Thymus (tissue), 11 donors: Measurements from ENCODE around the gene LRRC75B. TPM values are rescaled to one million over a fixed set of nuclear protein-coding genes. Genes with fewer than 3 reads are reported as not detected.

Source experiments
- DNase-seq, 9 donors: peaks; one replicate each; pipeline ENCODE4 v3.0.0-alpha.2; 2013; ENCODE audit warnings: low spot score in 9 of 9, low read depth in 6 of 9, missing footprints in 1 of 9
- H3K27ac ChIP-seq, 2 donors: one replicate each; pipeline ENCODE4 v1.5.1; 2013; ENCODE audit warnings: control low read depth in 1 of 2, low read depth in 1 of 2, low read length in 1 of 2, mild to moderate bottlenecking in 1 of 2, moderate library complexity in 1 of 2
- H3K27me3 ChIP-seq, 2 donors: one replicate each; pipeline ENCODE4 v1.5.1; 2013; ENCODE audit warnings: low read length in 1 of 2; ENCODE audit not compliant: control insufficient read depth in 2 of 2, insufficient read depth in 1 of 2
- H3K36me3 ChIP-seq, 2 donors: one replicate each; pipeline ENCODE4 v1.5.1; 2013; ENCODE audit warnings: low read length in 1 of 2, mild to moderate bottlenecking in 1 of 2, moderate library complexity in 1 of 2; ENCODE audit not compliant: control insufficient read depth in 2 of 2, insufficient read depth in 2 of 2
- H3K4me1 ChIP-seq, 2 donors: one replicate each; pipeline ENCODE4 v1.5.1; 2013; ENCODE audit warnings: low read length in 2 of 2; ENCODE audit not compliant: control insufficient read depth in 2 of 2, insufficient read depth in 2 of 2
- H3K4me3 ChIP-seq, 2 donors: one replicate each; pipeline ENCODE4 v1.5.1; 2013; ENCODE audit warnings: low read length in 2 of 2, control low read depth in 1 of 2, mild to moderate bottlenecking in 1 of 2
- H3K9me3 ChIP-seq, 2 donors: one replicate each; pipeline ENCODE4 v1.5.1; 2013; ENCODE audit warnings: low read length in 1 of 2, mild to moderate bottlenecking in 1 of 2; ENCODE audit not compliant: control insufficient read depth in 2 of 2, insufficient read depth in 1 of 2
- WGBS: extraction: QIAGEN DNeasy Blood & Tissue Kit; methylation state at CpG from one replicate; pipeline ENCODE4 v1.1.7; 2013; 5-methylcytosine and 5-hydroxymethylcytosine counted together
- polyA plus RNA-seq: library from polyadenylated mRNA; stranded (reverse); fragments of 200-250 nt; gene quantifications from one replicate; pipeline ENCODE4 v1.2.3, GENCODE V29; 2013
- total RNA-seq: library from RNA; stranded (reverse); fragments of 120-200 nt; gene quantifications from one replicate; pipeline ENCODE4 v1.2.4, GENCODE V29; 2013
- donor health status: healthy.

LRRC75B gene
- total and polyA plus RNA-seq, 2 donors = 2.6 to 7.7 TPM

DNA sequence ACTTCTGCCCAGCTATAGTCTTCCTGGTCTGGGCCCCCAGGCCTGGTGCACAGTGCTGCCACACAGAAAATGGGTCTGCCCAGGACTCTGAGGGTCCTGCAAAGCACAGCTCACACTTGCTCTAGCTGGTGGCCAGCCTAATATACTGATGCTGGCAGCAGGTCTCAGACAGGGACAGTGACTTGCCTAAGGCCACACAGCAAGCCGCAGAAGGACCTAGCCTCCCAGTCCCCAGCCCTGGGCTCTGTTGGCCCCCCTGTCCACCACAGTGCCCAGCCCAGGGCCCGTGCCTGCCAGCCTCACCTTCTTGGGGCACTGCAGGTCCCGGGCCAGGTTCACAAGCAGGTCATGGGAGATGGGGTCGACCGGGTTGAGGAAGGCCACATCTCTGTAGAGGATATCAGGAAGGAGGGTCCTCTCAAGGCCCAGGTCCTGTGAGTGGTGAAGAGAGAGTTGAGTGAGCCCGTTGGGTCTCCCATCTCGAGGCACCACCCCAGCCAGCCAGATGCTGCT lies 3.3 kb downstream of the LRRC75B start:
- H3K27ac ChIP-seq = no peak overlapping the region

GRCh38 chr22:24588757-24589481 lies 4.0 kb downstream of the LRRC75B start:
- peaks cover 4 to 5% of the 10 kb centered on the region in 2 donors for H3K4me1 ChIP-seq
- no peaks in the 10 kb centered on the region for H3K36me3 ChIP-seq
- H3K27ac ChIP-seq = no peak overlapping the region
- peaks cover 12 to 25% of the 10 kb centered on the region in 2 donors for H3K27me3 ChIP-seq
- WGBS = 97% methylated on average over 21 of the region's 21 CpGs
- DNase-seq = no peak
- no peak overlapping the region for H3K4me3 ChIP-seq
- H3K9me3 ChIP-seq = no peaks in the 10 kb centered on the region

More for the DNA sequence above, 3.3 kb downstream of the LRRC75B start:
- Histone ChIP-seq H3K36me3 (no peaks in the 10 kb centered on the region), H3K4me3 (no peak overlapping the region), H3K27me3 (peaks cover 12 to 30% of the 10 kb centered on the region in 2 donors), H3K9me3 (no peaks in the 10 kb centered on the region), H3K4me1 (peaks cover 0 to 4% of the 10 kb centered on the region in 2 donors)
- no peak for DNase-seq
- 97% methylated on average over 7 of the region's 7 CpGs for WGBS

DNA sequence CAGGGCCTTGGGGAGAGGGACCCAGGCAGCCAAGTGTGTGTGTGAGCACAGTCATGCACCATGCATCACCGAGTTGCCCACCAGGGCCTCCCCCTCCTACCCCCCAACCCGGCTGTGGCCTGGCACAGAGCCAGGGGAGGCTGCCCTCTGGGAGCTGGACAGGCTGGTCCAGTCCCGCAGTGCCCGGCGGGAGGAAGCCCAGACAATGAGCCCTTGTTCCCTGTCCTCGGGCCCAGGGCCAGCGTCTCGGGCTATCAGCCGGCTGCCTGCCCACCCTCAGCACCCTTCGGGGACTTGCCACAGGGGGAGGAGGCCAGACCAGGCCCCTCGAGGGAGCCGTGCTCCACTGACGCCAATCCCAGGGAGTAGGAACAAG lies 4.5 kb downstream of the LRRC75B start:
- H3K27me3 ChIP-seq = peaks cover 11 to 19% of the 10 kb centered on the region in 2 donors
- H3K36me3 ChIP-seq = no peaks in the 10 kb centered on the region
- no peaks in the 10 kb centered on the region for H3K9me3 ChIP-seq
- H3K4me3 ChIP-seq = no peak overlapping the region
- 94% methylated on average over 13 of the region's 13 CpGs for WGBS
- no peak for DNase-seq
- no peak overlapping the region for H3K27ac ChIP-seq
- peaks cover 4 to 8% of the 10 kb centered on the region in 2 donors for H3K4me1 ChIP-seq

- Histone ChIP-seq H3K27me3 (peaks cover 9 to 15% of the 10 kb centered on the region in 2 donors), H3K9me3 (no peaks in the 10 kb centered on the region), H3K36me3 (no peaks in the 10 kb centered on the region), H3K4me3 (no peak overlapping the region), H3K27ac (no peak overlapping the region), H3K4me1 (peaks cover 4 to 8% of the 10 kb centered on the region in 2 donors)
- no peak for DNase-seq
- 97% methylated on average over 8 of the region's 8 CpGs for WGBS
Observed at GRCh38 chr22:24587948-24588347, 4.9 kb downstream of the LRRC75B start.

- Histone ChIP-seq H3K36me3 (no peaks in the 10 kb centered on the region), H3K9me3 (no peaks in the 10 kb centered on the region), H3K27ac (no peak overlapping the region), H3K4me3 (no peak overlapping the region), H3K27me3 (peaks cover 4 to 10% of the 10 kb centered on the region in 2 donors), H3K4me1 (peaks cover 0 to 8% of the 10 kb centered on the region in 2 donors)
- 87% methylated on average over 5 of the region's 5 CpGs for WGBS
- no peak for DNase-seq
Observed at GRCh38 chr22:24587251-24587650, 5.6 kb downstream of the LRRC75B start.

DNA sequence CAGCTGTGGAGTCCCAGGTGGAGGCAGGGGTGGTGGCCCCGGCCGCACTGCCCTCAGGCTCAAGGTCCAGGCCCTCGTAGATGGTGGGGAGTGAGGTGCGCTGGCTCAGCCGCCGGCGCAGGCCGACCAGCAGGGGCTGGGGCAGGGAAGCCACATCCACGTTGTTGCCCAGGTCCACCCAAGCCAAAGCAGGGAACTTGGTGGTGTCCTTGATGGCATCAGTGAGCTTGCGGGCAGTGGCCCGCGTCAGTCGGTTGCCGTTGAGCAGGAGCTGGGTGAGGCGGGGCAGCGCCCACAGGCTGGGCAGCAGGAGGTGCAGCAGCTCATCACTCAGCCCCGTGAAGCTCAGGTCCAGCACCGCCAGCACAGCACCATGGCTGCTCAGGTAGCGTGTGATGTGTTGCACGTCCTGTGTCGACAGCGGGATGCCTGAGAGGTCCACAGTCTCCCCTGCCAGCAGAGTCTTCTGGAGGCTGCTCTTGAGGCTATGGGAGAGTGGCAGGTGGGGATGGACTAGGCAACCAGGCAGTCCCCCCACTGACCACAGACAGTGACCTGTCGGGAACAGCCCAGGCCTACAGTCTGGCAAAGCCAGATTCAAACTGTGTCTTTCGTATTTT lies 6.8 kb downstream of the LRRC75B start:
- Histone ChIP-seq H3K4me3 (no peak overlapping the region), H3K36me3 (no peaks in the 10 kb centered on the region), H3K27me3 (no peaks in the 10 kb centered on the region), H3K9me3 (no peaks in the 10 kb centered on the region), H3K27ac (no peak overlapping the region), H3K4me1 (peaks cover 0 to 8% of the 10 kb centered on the region in 2 donors)
- DNase-seq = no peak
- 97% methylated on average over 24 of the region's 24 CpGs for WGBS

DNA sequence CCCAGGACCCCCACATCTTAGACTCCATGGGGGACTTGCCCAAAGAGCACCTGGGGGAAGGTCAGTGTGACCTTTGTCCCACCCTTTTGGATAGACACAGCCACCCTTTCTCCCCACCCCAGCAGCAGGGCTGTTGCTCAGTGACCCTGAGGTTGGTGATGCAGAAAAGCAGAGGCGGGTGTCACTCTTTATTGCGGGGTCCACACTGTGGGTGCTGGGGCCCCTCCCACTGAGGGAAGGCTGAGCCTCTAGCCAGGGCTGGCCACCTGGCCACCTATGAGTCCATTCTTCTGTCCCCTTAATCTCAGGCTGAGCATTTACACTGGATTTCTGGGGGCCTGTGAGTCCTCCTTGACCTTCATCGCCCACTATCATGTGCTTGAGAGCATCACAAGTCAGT lies 7.4 kb downstream of the LRRC75B start:
- WGBS = 95% methylated on average over 3 of the region's 3 CpGs
- Histone ChIP-seq H3K9me3 (no peaks in the 10 kb centered on the region), H3K27me3 (no peaks in the 10 kb centered on the region), H3K4me3 (no peak overlapping the region), H3K4me1 (peaks cover 0 to 8% of the 10 kb centered on the region in 2 donors), H3K27ac (no peak overlapping the region), H3K36me3 (no peaks in the 10 kb centered on the region)
- DNase-seq = no peak

GRCh38 chr22:24584871-24585411 lies 7.9 kb downstream of the LRRC75B start:
- H3K27me3 ChIP-seq = no peaks in the 10 kb centered on the region
- H3K9me3 ChIP-seq = no peaks in the 10 kb centered on the region
- 97% methylated on average over 10 of the region's 10 CpGs for WGBS
- no peaks in the 10 kb centered on the region for H3K36me3 ChIP-seq
- peaks cover 0 to 8% of the 10 kb centered on the region in 2 donors for H3K4me1 ChIP-seq
- no peak for DNase-seq
- no peak overlapping the region for H3K27ac ChIP-seq
- no peak overlapping the region for H3K4me3 ChIP-seq

DNA sequence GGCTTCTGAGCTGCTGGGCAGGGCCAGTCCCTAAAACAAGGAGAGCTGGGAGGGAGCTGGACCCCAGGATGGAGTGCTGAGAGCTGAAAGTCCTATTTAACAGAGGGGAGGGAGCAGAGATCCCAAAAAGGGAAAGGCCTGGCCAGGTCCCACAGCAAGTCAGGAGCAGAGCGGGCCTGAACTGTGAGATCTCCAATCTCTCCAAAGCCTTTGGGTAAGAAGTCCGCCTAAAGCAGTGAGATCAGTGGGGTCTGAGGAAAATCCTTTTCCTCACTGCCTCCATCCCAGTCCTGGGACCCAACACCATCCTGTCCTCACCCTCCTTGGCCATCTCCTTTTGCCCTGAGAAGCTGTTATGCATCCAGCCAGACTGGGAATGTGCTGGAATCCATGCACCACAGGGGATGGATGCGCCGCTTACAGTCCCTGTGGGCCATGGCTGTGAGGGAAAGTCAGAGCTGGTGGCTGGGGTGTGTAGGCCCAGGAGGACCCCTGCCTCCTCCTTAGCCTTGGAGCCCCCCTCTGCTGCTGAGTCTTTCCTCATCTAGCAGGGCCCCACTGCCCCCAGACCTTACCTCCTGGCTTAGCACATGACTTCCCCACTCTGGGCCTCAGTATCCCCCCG lies 8.6 kb downstream of the LRRC75B start:
- Histone ChIP-seq H3K27ac (peak overlapping the region in 1 of 2 donors; percentile 57), H3K9me3 (no peaks in the 10 kb centered on the region), H3K27me3 (no peaks in the 10 kb centered on the region), H3K36me3 (no peaks in the 10 kb centered on the region), H3K4me1 (peaks cover 0 to 8% of the 10 kb centered on the region in 2 donors), H3K4me3 (no peak overlapping the region)
- 97% methylated on average over 5 of the region's 5 CpGs for WGBS
- DNase-seq = no peak
